DND-41 (cell line): ENCODE measurements around the gene TLK1.

Experiments used
- ATAC-seq: fragments of 200-7000 bp; cut with Tn5 transposase; 3 replicates; pipeline ENCODE4 v1.9.1; 2021; ENCODE audit warnings: low read depth; ENCODE audit not compliant: insufficient read depth
- DNase-seq: peaks from one replicate; pipeline ENCODE4 v3.0.0-alpha.2; 2020
- H2AFZ ChIP-seq: 2 replicates; pipeline ENCODE4 v1.6.0; 2012; ENCODE audit warnings: low read depth, low read length
- H3K27ac ChIP-seq: 2 replicates; pipeline ENCODE4 v1.5.1; 2012; ENCODE audit warnings: low read length, inconsistent platforms
- H3K27me3 ChIP-seq: fragments of 200-600 bp; sonication (generic); 2 replicates; pipeline ENCODE4 v1.6.0; 2012; ENCODE audit warnings: low read length, mild to moderate bottlenecking, inconsistent platforms; ENCODE audit not compliant: insufficient read depth, poor library complexity
- H3K36me3 ChIP-seq: 2 replicates; pipeline ENCODE4 v1.5.1; 2012; ENCODE audit warnings: low read length, inconsistent platforms; ENCODE audit not compliant: insufficient read depth
- H3K4me1 ChIP-seq: 2 replicates; pipeline ENCODE4 v1.5.1; 2012; ENCODE audit warnings: mild to moderate bottlenecking, low read length; ENCODE audit not compliant: insufficient read depth
- H3K4me2 ChIP-seq: 2 replicates; pipeline ENCODE4 v1.6.0; 2012; ENCODE audit warnings: mild to moderate bottlenecking, moderate library complexity, low read length, inconsistent platforms; ENCODE audit not compliant: insufficient read depth
- H3K4me3 ChIP-seq, 2 experiments: fragments of 200-600 bp in 1 of 2; shearing (Covaris generic) in 1 of 2; 2 replicates each; pipeline ENCODE4 v1.5.1; 2012 to 2016; ENCODE audit warnings: inconsistent platforms in 2 of 2, low read length in 2 of 2, mild to moderate bottlenecking in 2 of 2, low read depth in 1 of 2, moderate library complexity in 1 of 2
- H3K79me2 ChIP-seq: 2 replicates; pipeline ENCODE4 v1.6.0; 2012; ENCODE audit warnings: low read length, inconsistent platforms; ENCODE audit not compliant: insufficient read depth
- H3K9ac ChIP-seq: 2 replicates; pipeline ENCODE4 v1.6.0; 2012; ENCODE audit warnings: low read depth, mild to moderate bottlenecking, inconsistent platforms, low read length, moderate library complexity
- H3K9me3 ChIP-seq: 2 replicates; pipeline ENCODE4 v1.5.1; 2012; ENCODE audit warnings: low read length, moderate library complexity, mild to moderate bottlenecking, inconsistent platforms; ENCODE audit not compliant: insufficient read depth, severe bottlenecking
- H4K20me1 ChIP-seq: 2 replicates; pipeline ENCODE4 v1.6.0; 2012; ENCODE audit warnings: low read length; ENCODE audit not compliant: insufficient read depth
- CTCF ChIP-seq: IDR thresholded peaks from 2 replicates; pipeline ENCODE4 v1.5.1; 2012; ENCODE audit warnings: borderline replicate concordance, low read length, moderate library complexity, mild to moderate bottlenecking; ENCODE audit not compliant: poor library complexity, severe bottlenecking; ENCODE audit errors: extremely low read depth
- EZH2 ChIP-seq: IDR thresholded peaks from 3 replicates; pipeline ENCODE4 v1.6.1; 2012; ENCODE audit warnings: borderline replicate concordance, low read depth, mild to moderate bottlenecking, moderate library complexity, low read length, inconsistent platforms; ENCODE audit not compliant: severe bottlenecking

Gene TLK1

DNA sequence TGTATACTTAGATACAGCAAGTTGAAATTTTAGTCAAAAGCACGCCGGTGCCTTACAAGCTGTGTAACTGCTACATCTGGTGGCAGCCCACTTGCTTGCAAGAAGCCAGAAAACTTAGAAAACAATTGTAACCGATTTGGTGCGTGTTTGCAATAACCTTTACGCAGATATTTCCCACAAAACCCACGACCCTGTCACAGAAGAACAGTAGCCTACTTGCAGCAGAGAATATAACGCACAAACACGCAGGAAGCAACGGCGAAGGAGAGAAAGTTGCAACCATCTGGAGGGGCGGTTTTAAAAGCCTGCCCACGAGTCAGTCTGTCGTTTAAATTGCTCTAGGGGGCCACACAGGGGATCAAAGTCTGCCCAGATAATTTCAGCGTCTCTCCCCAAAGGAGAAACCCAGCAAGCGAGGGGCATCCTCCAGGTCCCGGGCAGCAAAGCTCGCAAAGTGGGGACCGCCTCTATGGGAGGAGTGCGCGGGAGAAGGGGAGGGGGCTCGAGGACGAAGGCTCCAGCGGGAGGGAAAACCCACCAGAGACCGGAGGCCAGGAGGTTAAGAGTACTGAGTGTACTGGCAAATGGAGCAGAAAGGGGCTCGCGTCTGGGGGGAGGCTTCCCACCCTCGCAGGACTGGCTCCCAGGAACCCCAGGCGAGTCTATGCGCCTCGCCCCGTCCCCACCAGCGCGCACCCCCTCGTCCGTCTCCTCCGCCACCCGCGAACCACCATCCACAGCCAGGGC, 1.1 kb downstream of the TLK1 start:
- Histone ChIP-seq H2AFZ (peak overlapping the region; percentile 75), H3K9ac (peak overlapping the region; percentile 85), H3K4me1 (peaks cover 42% of the 10 kb centered on the region), H3K36me3 (no peaks in the 10 kb centered on the region; the same call in 1 of the 2 replicates), H3K79me2 (peaks cover 60% of the 10 kb centered on the region), H3K4me2 (peak overlapping the region; percentile 89), H3K27me3 (no peaks in the 10 kb centered on the region), H3K9me3 (no peaks in the 10 kb centered on the region), H4K20me1 (peaks cover 50% of the 10 kb centered on the region), H3K4me3 (peak overlapping the region; percentile 89 to 93), H3K27ac (peak overlapping the region; percentile 91)
- ATAC-seq (peak; percentile 63), DNase-seq (peak; percentile 80)
- no peak for TF ChIP-seq EZH2
- TF ChIP-seq CTCF = peak; percentile 76

- H3K36me3 ChIP-seq = no peaks in the 10 kb centered on the region; the same call in 1 of the 2 replicates
- no peak for DNase-seq
- no peaks in the 10 kb centered on the region for H3K9me3 ChIP-seq
- H3K27ac ChIP-seq = peak overlapping the region; percentile 91
- H2AFZ ChIP-seq = peak overlapping the region; percentile 75
- H3K27me3 ChIP-seq = no peaks in the 10 kb centered on the region
- TF ChIP-seq CTCF (no peak), EZH2 (no peak)
- peak overlapping the region; percentile 89 for H3K4me2 ChIP-seq
- peak overlapping the region; percentile 85 for H3K9ac ChIP-seq
- peaks cover 57% of the 10 kb centered on the region for H4K20me1 ChIP-seq
- H3K79me2 ChIP-seq = peaks cover 66% of the 10 kb centered on the region
- H3K4me1 ChIP-seq = peaks cover 42% of the 10 kb centered on the region
- H3K4me3 ChIP-seq = peak overlapping the region; percentile 89 to 93
- ATAC-seq = no peak
These were observed 1.8 kb downstream of the TLK1 start for GRCh38 chr2:171158790-171159371.

GRCh38 chr2:171158036-171158789, 2.5 kb downstream of the TLK1 start:
- DNase-seq = no peak
- H3K4me3 ChIP-seq = peak overlapping the region; percentile 89 to 93

More at GRCh38 chr2:171158036-171158789, 2.5 kb downstream of the TLK1 start:
- no peaks in the 10 kb centered on the region for H3K9me3 ChIP-seq
- peak overlapping the region; percentile 89 for H3K4me2 ChIP-seq
- peak overlapping the region; percentile 35; the same call in 1 of the 2 replicates for H3K27ac ChIP-seq
- peaks cover 62% of the 10 kb centered on the region for H4K20me1 ChIP-seq
- TF ChIP-seq EZH2 = no peak
- TF ChIP-seq CTCF = no peak
- H3K36me3 ChIP-seq = no peaks in the 10 kb centered on the region; the same call in 1 of the 2 replicates
- H3K27me3 ChIP-seq = no peaks in the 10 kb centered on the region
- H3K79me2 ChIP-seq = peaks cover 73% of the 10 kb centered on the region
- H3K4me1 ChIP-seq = peaks cover 44% of the 10 kb centered on the region
- no peak overlapping the region for H2AFZ ChIP-seq
- no peak for ATAC-seq
- peak overlapping the region; percentile 85 for H3K9ac ChIP-seq
